K562 (cell line): ENCODE results near the gene RBM5.

ENCODE experiments used
- EZH2 ChIP-seq: IDR thresholded peaks from 2 replicates; pipeline ENCODE4 v1.6.1; 2012; ENCODE audit warnings: low read depth, mild to moderate bottlenecking, inconsistent platforms, low read length, borderline replicate concordance
- GTF2F1 ChIP-seq: IDR thresholded peaks from 2 replicates; pipeline ENCODE4 v1.6.1; 2011; ENCODE audit warnings: low read depth, low read length, improper control_type of control experiment
- NFIC ChIP-seq: fragments of 450-650 bp; IDR thresholded peaks from 2 replicates; pipeline ENCODE4 v1.6.1; 2017; ENCODE audit warnings: mild to moderate bottlenecking, inconsistent platforms
- NFRKB ChIP-seq: fragments of 450-650 bp; IDR thresholded peaks from 2 replicates; pipeline ENCODE4 v1.6.1; 2016; ENCODE audit warnings: low read depth
- NR3C1 ChIP-seq: sonication (generic); formaldehyde crosslinking; IDR thresholded peaks from 2 replicates; pipeline ENCODE4 v1.8.1; 2022; ENCODE audit warnings: missing genetic modification reagents
- RBM15 ChIP-seq: fragments of 200-400 bp; formaldehyde crosslinking; IDR thresholded peaks from 2 replicates; pipeline ENCODE4 v1.6.1; 2018; ENCODE audit warnings: mild to moderate bottlenecking, low read length, moderate library complexity; ENCODE audit not compliant: insufficient read depth
- SAFB2 ChIP-seq: fragments of 200-400 bp; formaldehyde crosslinking; IDR thresholded peaks from 2 replicates; pipeline ENCODE4 v1.6.1; 2018; ENCODE audit warnings: borderline replicate concordance, low read length, low read depth, moderate library complexity; ENCODE audit not compliant: severe bottlenecking
- ZFX ChIP-seq: sonication (generic); formaldehyde crosslinking; IDR thresholded peaks from 2 replicates; pipeline ENCODE4 v1.8.0; 2022; ENCODE audit warnings: mild to moderate bottlenecking, missing genetic modification reagents, moderate library complexity
- TF ChIP-seq, protein P1 (sequence below): sonication (generic); formaldehyde crosslinking; IDR thresholded peaks from 2 replicates; pipeline ENCODE4 v1.8.1; 2022; ENCODE audit warnings: missing genetic modification reagents
- TF ChIP-seq, protein P2 (sequence below), 2 experiments: fragments of 450-650 bp in 1 of 2; sonication (generic) in 1 of 2; formaldehyde crosslinking in 1 of 2; IDR thresholded peaks in 1 of 2; conservative IDR thresholded peaks in 1 of 2; 2 replicates each; pipeline versions ENCODE4 v1.6.1 to v1.8.1; 2016 to 2023; ENCODE audit warnings: mild to moderate bottlenecking in 2 of 2, moderate library complexity in 2 of 2, inconsistent platforms in 1 of 2, missing genetic modification reagents in 1 of 2
- TF ChIP-seq, protein P3 (sequence below), 3 experiments: IDR thresholded peaks in 2 of 3; conservative IDR thresholded peaks in 1 of 3; 2 replicates each; pipeline ENCODE4 v1.5.1; 2011 to 2012; ENCODE audit warnings: low read length in 3 of 3, mild to moderate bottlenecking in 3 of 3, control low read depth in 2 of 3, improper control_type of control experiment in 1 of 3, inconsistent platforms in 1 of 3, low read depth in 1 of 3, mixed read lengths in 1 of 3, moderate library complexity in 1 of 3; ENCODE audit not compliant: insufficient read depth in 2 of 3

DNA sequence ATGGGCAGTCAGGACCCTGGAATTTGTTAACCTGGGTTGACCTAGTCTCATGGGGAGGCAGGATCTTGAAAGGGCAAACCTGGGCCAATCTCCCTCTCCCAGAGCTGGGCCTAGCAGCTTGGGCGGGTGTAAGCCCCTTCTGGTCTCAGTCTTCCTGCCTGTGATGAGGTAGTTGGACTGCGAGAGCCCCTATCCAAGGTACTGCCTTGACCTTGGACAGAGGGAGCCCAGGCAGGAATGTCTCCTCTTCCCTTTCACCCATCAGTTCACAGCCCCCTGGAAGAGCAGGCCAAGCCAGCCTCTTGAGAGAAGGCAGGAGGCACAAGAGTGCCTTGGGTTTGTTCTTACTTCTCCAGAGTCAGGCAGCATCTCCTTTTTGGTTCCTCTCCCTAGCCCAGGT lies 41.7 kb downstream of the RBM5 start:
- TF ChIP-seq GTF2F1 (no peak), ZFX (CRISPR knock-in tag) (no peak), NFRKB (no peak), EZH2 (no peak), SAFB2 (no peak), NFIC (no peak), RBM15 (no peak), NR3C1 (CRISPR knock-in tag) (no peak)
- TF ChIP-seq, protein P1, sequence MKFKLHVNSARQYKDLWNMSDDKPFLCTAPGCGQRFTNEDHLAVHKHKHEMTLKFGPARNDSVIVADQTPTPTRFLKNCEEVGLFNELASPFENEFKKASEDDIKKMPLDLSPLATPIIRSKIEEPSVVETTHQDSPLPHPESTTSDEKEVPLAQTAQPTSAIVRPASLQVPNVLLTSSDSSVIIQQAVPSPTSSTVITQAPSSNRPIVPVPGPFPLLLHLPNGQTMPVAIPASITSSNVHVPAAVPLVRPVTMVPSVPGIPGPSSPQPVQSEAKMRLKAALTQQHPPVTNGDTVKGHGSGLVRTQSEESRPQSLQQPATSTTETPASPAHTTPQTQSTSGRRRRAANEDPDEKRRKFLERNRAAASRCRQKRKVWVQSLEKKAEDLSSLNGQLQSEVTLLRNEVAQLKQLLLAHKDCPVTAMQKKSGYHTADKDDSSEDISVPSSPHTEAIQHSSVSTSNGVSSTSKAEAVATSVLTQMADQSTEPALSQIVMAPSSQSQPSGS (CRISPR knock-in tag), result no peak
- TF ChIP-seq, protein P2, sequence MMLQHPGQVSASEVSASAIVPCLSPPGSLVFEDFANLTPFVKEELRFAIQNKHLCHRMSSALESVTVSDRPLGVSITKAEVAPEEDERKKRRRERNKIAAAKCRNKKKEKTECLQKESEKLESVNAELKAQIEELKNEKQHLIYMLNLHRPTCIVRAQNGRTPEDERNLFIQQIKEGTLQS (IDR thresholded peaks at IDR 0.05), result no peak
- TF ChIP-seq, protein P2 (CRISPR knock-in tag; conservative IDR thresholded peaks at IDR 0.05), result no peak
- TF ChIP-seq, protein P3, sequence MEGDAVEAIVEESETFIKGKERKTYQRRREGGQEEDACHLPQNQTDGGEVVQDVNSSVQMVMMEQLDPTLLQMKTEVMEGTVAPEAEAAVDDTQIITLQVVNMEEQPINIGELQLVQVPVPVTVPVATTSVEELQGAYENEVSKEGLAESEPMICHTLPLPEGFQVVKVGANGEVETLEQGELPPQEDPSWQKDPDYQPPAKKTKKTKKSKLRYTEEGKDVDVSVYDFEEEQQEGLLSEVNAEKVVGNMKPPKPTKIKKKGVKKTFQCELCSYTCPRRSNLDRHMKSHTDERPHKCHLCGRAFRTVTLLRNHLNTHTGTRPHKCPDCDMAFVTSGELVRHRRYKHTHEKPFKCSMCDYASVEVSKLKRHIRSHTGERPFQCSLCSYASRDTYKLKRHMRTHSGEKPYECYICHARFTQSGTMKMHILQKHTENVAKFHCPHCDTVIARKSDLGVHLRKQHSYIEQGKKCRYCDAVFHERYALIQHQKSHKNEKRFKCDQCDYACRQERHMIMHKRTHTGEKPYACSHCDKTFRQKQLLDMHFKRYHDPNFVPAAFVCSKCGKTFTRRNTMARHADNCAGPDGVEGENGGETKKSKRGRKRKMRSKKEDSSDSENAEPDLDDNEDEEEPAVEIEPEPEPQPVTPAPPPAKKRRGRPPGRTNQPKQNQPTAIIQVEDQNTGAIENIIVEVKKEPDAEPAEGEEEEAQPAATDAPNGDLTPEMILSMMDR (IDR thresholded peaks at IDR 0.05 in 2 of 3, conservative IDR thresholded peaks at IDR 0.05 in 1 of 3; ENCODE audit: insufficient read depth in 2 of 3, low read depth in 1 of 3, low read length in 3 of 3), result no peak
